Peyer's patch (tissue), 4 donors: ENCODE results near the gene ZC2HC1B. TPM values are rescaled to one million over a fixed set of nuclear protein-coding genes. Genes with fewer than 3 reads are reported as not detected.

ENCODE experiments used
- DNase-seq, 3 donors: peaks; one replicate each; pipeline ENCODE4 v3.0.0-alpha.2; 2017 to 2019
- H3K27ac ChIP-seq, 4 donors: fragments of 200-600 bp; sonication (generic); one replicate each; pipeline ENCODE4 v1.5.1; 2016 to 2019
- H3K27me3 ChIP-seq, 2 donors: fragments of 200-600 bp; sonication (generic); one replicate each; pipeline ENCODE4 v1.5.1; 2019
- H3K36me3 ChIP-seq, 3 donors: fragments of 200-600 bp; sonication (generic); one replicate each; pipeline ENCODE4 v1.5.1; 2016 to 2019
- H3K4me1 ChIP-seq, 4 donors: fragments of 200-600 bp; sonication (generic); one replicate each; pipeline ENCODE4 v1.5.1; 2016 to 2019
- H3K4me3 ChIP-seq, 4 donors: fragments of 200-600 bp; sonication (generic); 1 replicate in 3 of 4; 2 replicates in 1 of 4; pipeline ENCODE4 v1.5.1; 2016 to 2019; ENCODE audit warnings: mild to moderate bottlenecking in 1 of 4
- H3K9me3 ChIP-seq, 4 donors: fragments of 200-600 bp; sonication (generic); one replicate each; pipeline ENCODE4 v1.5.1; 2016 to 2019; ENCODE audit warnings: mild to moderate bottlenecking in 1 of 4
- POLR2A ChIP-seq, 2 donors: fragments of 450-650 bp; IDR thresholded peaks; one replicate each; pipeline ENCODE4 v1.5.1; 2017; ENCODE audit warnings: antibody characterized with exemption in 2 of 2, mild to moderate bottlenecking in 2 of 2, moderate library complexity in 2 of 2
- total RNA-seq, 4 donors: library from RNA; depleted of rRNA; stranded (reverse); fragments of >200 nt; gene quantifications; one replicate each; pipeline ENCODE4 v1.1.0, GENCODE V29; 2016
- TF ChIP-seq, protein P1 (sequence below), 6 experiments: fragments of 450-650 bp in 4 of 6; fragments of 200-600 bp in 2 of 6; sonication (generic) in 1 of 6; IDR thresholded peaks; one replicate each; pipeline ENCODE4 v1.5.1; 2017 to 2019; ENCODE audit warnings: antibody characterized with exemption in 6 of 6, mild to moderate bottlenecking in 3 of 6, moderate library complexity in 1 of 6

Gene ZC2HC1B
- total RNA-seq, 4 donors from 2014 or later = not detected

DNA sequence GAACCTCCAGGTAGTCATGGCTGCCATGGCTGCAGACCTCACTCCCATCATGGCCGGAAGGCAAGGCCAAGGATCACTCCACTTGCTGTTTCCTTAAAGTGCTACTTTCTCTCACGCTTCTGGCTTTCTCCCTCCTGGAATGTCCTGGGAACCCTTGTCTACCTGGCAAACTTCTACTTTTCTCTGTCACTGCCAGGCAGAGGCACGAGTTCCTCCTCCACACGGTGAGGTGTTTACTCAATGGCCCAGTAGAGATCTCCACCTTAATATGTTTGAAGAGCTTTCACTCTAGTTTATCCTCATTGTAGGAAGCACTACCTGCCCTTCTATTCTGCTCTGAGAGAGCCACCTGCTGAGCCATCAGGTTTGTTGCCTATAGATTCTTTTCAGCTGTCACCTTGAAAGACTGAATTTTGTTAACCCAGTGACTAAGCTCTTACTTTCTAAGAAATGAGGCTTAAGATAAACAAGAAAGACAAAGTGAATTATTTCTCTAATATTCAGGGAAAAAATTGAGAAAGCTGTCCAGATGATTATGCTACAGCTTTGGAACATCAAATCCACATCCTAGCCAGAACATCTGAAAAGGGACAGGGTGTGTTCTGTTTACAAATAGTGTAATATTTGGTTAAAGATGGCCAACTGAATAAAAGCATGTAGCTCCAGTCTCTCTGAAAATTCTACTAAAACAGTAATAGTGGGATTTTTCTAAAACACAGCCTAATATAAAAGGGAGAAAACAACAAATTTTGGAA lies 88.8 kb downstream of the ZC2HC1B start:
- no peaks in the 10 kb centered on the region for H3K9me3 ChIP-seq
- DNase-seq = no peak
- no peak overlapping the region for H3K27ac ChIP-seq
- H3K4me1 ChIP-seq = peaks cover 0 to 4% (median 0%) of the 10 kb centered on the region in 4 donors
- H3K4me3 ChIP-seq = no peak overlapping the region
- no peaks in the 10 kb centered on the region for H3K27me3 ChIP-seq
- TF ChIP-seq, protein P1, sequence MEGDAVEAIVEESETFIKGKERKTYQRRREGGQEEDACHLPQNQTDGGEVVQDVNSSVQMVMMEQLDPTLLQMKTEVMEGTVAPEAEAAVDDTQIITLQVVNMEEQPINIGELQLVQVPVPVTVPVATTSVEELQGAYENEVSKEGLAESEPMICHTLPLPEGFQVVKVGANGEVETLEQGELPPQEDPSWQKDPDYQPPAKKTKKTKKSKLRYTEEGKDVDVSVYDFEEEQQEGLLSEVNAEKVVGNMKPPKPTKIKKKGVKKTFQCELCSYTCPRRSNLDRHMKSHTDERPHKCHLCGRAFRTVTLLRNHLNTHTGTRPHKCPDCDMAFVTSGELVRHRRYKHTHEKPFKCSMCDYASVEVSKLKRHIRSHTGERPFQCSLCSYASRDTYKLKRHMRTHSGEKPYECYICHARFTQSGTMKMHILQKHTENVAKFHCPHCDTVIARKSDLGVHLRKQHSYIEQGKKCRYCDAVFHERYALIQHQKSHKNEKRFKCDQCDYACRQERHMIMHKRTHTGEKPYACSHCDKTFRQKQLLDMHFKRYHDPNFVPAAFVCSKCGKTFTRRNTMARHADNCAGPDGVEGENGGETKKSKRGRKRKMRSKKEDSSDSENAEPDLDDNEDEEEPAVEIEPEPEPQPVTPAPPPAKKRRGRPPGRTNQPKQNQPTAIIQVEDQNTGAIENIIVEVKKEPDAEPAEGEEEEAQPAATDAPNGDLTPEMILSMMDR (IDR thresholded peaks at IDR 0.05) = no peak
- TF ChIP-seq POLR2A (IDR thresholded peaks at IDR 0.05) = no peak
- H3K36me3 ChIP-seq = no peaks in the 10 kb centered on the region

DNA sequence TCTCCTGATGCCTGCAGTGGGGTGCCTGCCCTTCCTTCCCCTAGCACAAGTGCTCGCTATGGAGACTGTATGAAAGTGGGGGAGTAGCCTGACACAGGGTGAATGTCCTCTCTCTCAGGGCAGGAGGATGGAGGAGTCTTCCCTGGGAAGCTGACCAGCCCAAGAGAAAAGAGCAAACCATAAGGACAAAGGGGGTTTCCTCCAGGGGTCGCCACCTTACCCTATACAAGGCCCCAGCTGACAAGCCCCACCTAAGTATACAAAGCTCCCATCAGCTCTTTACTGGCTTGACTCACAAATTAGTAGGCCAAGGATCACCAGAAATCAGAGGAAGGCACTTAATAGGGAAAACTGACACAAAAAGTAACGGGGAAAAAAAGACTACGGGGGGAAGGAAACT lies 89.6 kb downstream of the ZC2HC1B start:
- H3K27ac ChIP-seq = no peak overlapping the region
- H3K4me1 ChIP-seq = peaks cover 0 to 4% (median 0%) of the 10 kb centered on the region in 4 donors
- no peaks in the 10 kb centered on the region for H3K36me3 ChIP-seq
- no peaks in the 10 kb centered on the region for H3K9me3 ChIP-seq
- no peaks in the 10 kb centered on the region for H3K27me3 ChIP-seq
- no peak for TF ChIP-seq POLR2A (IDR thresholded peaks at IDR 0.05)
- TF ChIP-seq, protein P1 (IDR thresholded peaks at IDR 0.05) = no peak
- H3K4me3 ChIP-seq = no peak overlapping the region
- no peak for DNase-seq

DNA sequence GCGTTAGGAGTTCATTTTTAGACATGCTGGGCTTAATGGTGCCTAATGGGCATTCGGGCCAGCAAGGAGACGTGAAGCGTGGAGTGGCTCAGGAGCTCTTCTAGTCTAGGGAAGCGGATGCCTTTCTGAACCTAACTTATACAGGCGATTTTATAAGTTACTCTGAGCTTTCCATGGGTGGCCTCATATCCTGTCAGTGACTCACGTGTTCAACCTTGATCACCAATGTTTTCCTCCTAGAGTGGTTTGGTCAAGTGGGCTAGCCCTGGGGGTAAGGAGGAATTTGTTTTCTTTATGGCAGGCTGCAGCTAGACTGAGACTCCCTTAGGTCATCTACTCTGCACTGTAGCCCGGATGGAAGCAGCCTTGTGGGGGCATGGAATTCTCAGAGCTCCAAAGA lies 91.7 kb downstream of the ZC2HC1B start:
- H3K27me3 ChIP-seq = no peaks in the 10 kb centered on the region
- no peak for DNase-seq
- H3K36me3 ChIP-seq = no peaks in the 10 kb centered on the region
- TF ChIP-seq, protein P1 (IDR thresholded peaks at IDR 0.05) = no peak
- no peak for TF ChIP-seq POLR2A (IDR thresholded peaks at IDR 0.05)
- peaks cover 0 to 3% (median 0%) of the 10 kb centered on the region in 4 donors for H3K4me1 ChIP-seq
- H3K4me3 ChIP-seq = no peak overlapping the region
- no peak overlapping the region for H3K27ac ChIP-seq
- H3K9me3 ChIP-seq = no peaks in the 10 kb centered on the region

DNA sequence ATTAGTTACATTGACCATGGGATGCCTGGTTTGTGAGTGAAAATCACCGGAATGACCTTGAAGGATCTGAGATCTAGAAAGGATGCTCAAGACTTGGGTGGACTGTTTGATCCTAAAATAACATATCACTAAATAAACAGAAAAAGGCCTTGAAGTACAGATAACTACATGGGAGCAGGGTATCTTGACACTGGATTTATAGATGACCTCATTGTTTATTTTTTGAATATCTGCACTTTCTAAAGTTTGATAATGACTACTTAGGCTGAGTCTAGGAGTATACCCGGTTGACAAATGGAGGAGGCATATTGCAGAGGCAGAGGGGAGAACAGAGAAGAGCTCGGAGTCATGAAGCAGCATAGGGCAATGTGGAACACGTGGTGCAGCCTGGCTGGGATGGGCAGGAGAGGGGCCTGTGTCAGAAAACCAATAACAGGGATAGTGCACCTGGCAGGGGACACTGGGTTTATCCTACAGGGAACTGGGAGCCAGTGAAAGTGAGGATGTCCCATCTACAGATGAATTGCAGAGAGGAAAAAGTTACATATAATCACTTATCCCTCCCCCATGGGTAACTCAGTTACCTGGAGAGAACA lies 93.5 kb downstream of the ZC2HC1B start:
- Histone ChIP-seq H3K9me3 (no peaks in the 10 kb centered on the region), H3K4me1 (no peaks in the 10 kb centered on the region), H3K36me3 (no peaks in the 10 kb centered on the region)

DNA sequence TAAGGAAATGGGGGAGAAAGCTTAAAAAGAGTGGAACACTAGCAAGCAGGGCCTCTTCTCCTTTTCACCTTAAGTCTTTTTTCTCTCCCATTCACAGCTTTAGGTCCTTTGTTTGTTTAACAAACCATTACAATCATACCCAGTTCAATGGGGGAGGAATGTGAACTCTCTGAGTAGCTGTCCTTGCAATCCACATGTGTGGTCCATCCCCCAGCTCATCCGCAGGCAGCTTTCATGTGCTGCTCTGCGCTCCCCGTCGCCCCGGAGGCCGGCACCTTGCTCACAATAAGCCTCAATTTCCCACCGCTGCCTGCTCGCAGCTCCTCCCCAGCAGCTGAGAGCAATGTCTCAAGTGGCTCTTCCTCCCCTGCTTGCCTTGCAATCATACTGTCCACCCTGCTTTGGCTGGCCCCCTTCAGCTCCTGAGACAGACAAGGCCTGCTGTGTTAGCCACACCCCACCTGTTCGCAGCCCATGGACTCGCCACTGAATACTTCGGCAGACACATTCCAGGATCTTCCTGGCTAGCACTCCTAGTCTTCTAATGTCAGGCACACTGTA lies 94.6 kb downstream of the ZC2HC1B start:
- Histone ChIP-seq H3K4me1 (peaks cover 0 to 8% (median 0%) of the 10 kb centered on the region in 4 donors), H3K36me3 (no peaks in the 10 kb centered on the region), H3K27me3 (no peaks in the 10 kb centered on the region), H3K27ac (no peak overlapping the region), H3K4me3 (no peak overlapping the region), H3K9me3 (no peaks in the 10 kb centered on the region)
- no peak for DNase-seq
- TF ChIP-seq, protein P1 (IDR thresholded peaks at IDR 0.05) = no peak
- no peak for TF ChIP-seq POLR2A (IDR thresholded peaks at IDR 0.05)

More for the DNA sequence above, 93.5 kb downstream of the ZC2HC1B start:
- TF ChIP-seq, protein P1 (IDR thresholded peaks at IDR 0.05) = no peak
- TF ChIP-seq POLR2A (IDR thresholded peaks at IDR 0.05) = no peak
- no peak overlapping the region for H3K4me3 ChIP-seq
- DNase-seq = no peak
- H3K27me3 ChIP-seq = no peaks in the 10 kb centered on the region
- no peak overlapping the region for H3K27ac ChIP-seq
